GM18507 (cell line): ENCODE results near the gene SEMA4C.

Experiments
- DNase-seq: peaks from one replicate; pipeline ENCODE4 v3.0.0; 2011; ENCODE audit warnings: low read depth; ENCODE audit not compliant: insufficient read length; ENCODE audit errors: extremely low spot score
- FAIRE-seq: peaks from 2 replicates; lab custom pipeline; 2011; peaks lifted over from hg19 to GRCh38; lab: Jason Lieb, UNC

The SEMA4C gene

GRCh38 chr2:96869822-96870625 is at the start of gene SEMA4C:
Gene SEMA4C, minus strand, starts transcription at chr2:96870080. Its CDS starts 2,194 bp downstream, at chr2:96867886.
- FAIRE-seq (no peak), DNase-seq (no peak)

GRCh38 chr2:96918754-96919550 is 49.1 kb upstream of the SEMA4C start:
- no peak for DNase-seq
- no peak for FAIRE-seq

- no peak for FAIRE-seq
- DNase-seq: no peak
Observed at GRCh38 chr2:96918092-96918753, 48.3 kb upstream of the SEMA4C start.

GRCh38 chr2:96916646-96917543 is 47.0 kb upstream of the SEMA4C start:
- DNase-seq: no peak

GRCh38 chr2:96916156-96916630 is 46.3 kb upstream of the SEMA4C start:
- no peak for DNase-seq
- FAIRE-seq: no peak

More at GRCh38 chr2:96916646-96917543, 47.0 kb upstream of the SEMA4C start:
- no peak for FAIRE-seq

GRCh38 chr2:96914332-96914731 is 44.5 kb upstream of the SEMA4C start:
- FAIRE-seq (no peak), DNase-seq (no peak)

GRCh38 chr2:96913398-96914202 is 43.7 kb upstream of the SEMA4C start:
- FAIRE-seq: peak; percentile 59

GRCh38 chr2:96913117-96913397 is 43.2 kb upstream of the SEMA4C start:
- FAIRE-seq: no peak
- DNase-seq: no peak

More at GRCh38 chr2:96913398-96914202, 43.7 kb upstream of the SEMA4C start:
- peak; percentile 26 for DNase-seq

- DNase-seq (no peak), FAIRE-seq (no peak)
Observed at GRCh38 chr2:96912346-96913116, 42.7 kb upstream of the SEMA4C start.

- FAIRE-seq: no peak
- DNase-seq: no peak
Observed at GRCh38 chr2:96909611-96910021, 39.7 kb upstream of the SEMA4C start.

- DNase-seq (no peak), FAIRE-seq (no peak)
Observed at GRCh38 chr2:96907115-96908041, 37.5 kb upstream of the SEMA4C start.

- FAIRE-seq (no peak), DNase-seq (no peak)
Observed at GRCh38 chr2:96906729-96907114, 36.8 kb upstream of the SEMA4C start.

GRCh38 chr2:96903815-96904214 is 33.9 kb upstream of the SEMA4C start:
- no peak for FAIRE-seq

GRCh38 chr2:96903318-96903717 is 33.4 kb upstream of the SEMA4C start:
- DNase-seq (no peak), FAIRE-seq (no peak)

More at GRCh38 chr2:96903815-96904214, 33.9 kb upstream of the SEMA4C start:
- no peak for DNase-seq

- DNase-seq: no peak
- FAIRE-seq: no peak
Observed at GRCh38 chr2:96900237-96900636, 30.4 kb upstream of the SEMA4C start.

- FAIRE-seq: no peak
- no peak for DNase-seq
Observed at GRCh38 chr2:96899413-96899741, 29.5 kb upstream of the SEMA4C start.
